Tibial nerve (tissue), 4 donors: ENCODE results near the gene AGMO. TPM values are rescaled to one million over a fixed set of nuclear protein-coding genes. Genes with fewer than 3 reads are reported as not detected.

Experiments
- DNase-seq, 2 donors: peaks; one replicate each; pipeline ENCODE4 v3.0.0-alpha.2; 2019; ENCODE audit warnings: low spot score in 2 of 2
- H3K27ac ChIP-seq, 4 donors: fragments of 200-600 bp; sonication (generic) in 3 of 4; one replicate each; pipeline ENCODE4 v1.5.1; 2017 to 2019; ENCODE audit warnings: mild to moderate bottlenecking in 1 of 4
- H3K27me3 ChIP-seq, 2 donors: fragments of 200-600 bp; sonication (generic) in 1 of 2; one replicate each; pipeline versions ENCODE4 v1.5.1 to v1.6.0; 2017 to 2019
- H3K36me3 ChIP-seq, 3 donors: fragments of 200-600 bp; sonication (generic); one replicate each; pipeline ENCODE4 v1.5.1; 2018 to 2019
- H3K4me1 ChIP-seq, 4 donors: fragments of 200-600 bp; sonication (generic) in 3 of 4; one replicate each; pipeline ENCODE4 v1.5.1; 2017 to 2019
- H3K4me3 ChIP-seq, 4 donors: fragments of 200-600 bp; sonication (generic) in 3 of 4; one replicate each; pipeline ENCODE4 v1.5.1; 2017 to 2019; ENCODE audit warnings: mild to moderate bottlenecking in 1 of 4, moderate library complexity in 1 of 4
- H3K9me3 ChIP-seq, 4 donors: fragments of 200-600 bp; sonication (generic) in 3 of 4; one replicate each; pipeline ENCODE4 v1.5.1; 2017 to 2019
- EP300 ChIP-seq, 2 donors: sonication (generic); formaldehyde crosslinking; IDR thresholded peaks; one replicate each; pipeline ENCODE4 v1.6.1; 2017; ENCODE audit warnings: antibody characterized with exemption in 2 of 2, mild to moderate bottlenecking in 1 of 2
- POLR2A ChIP-seq, 2 donors: fragments of 450-650 bp; IDR thresholded peaks; one replicate each; pipeline ENCODE4 v1.6.1; 2017; ENCODE audit warnings: antibody characterized with exemption in 2 of 2, mild to moderate bottlenecking in 2 of 2, moderate library complexity in 2 of 2
- WGBS, 2 donors: methylation state at CpG; one replicate each; pipeline ENCODE4 v1.1.5; 2018; 5-methylcytosine and 5-hydroxymethylcytosine counted together
- total RNA-seq, 4 donors: library from RNA; depleted of rRNA; stranded (reverse); fragments of >200 nt; gene quantifications; one replicate each; pipeline ENCODE4 v1.1.0, GENCODE V29; 2016
- TF ChIP-seq, protein P1 (sequence below), 5 experiments: fragments of 200-600 bp in 3 of 5; fragments of 450-650 bp in 2 of 5; sonication (generic) in 3 of 5; IDR thresholded peaks; one replicate each; pipeline ENCODE4 v1.5.1; 2016 to 2019; ENCODE audit warnings: antibody characterized with exemption in 5 of 5, mild to moderate bottlenecking in 3 of 5, moderate library complexity in 2 of 5

Gene AGMO
- total RNA-seq, 4 donors from 2014 or later, result 2.4 to 14.0 (median 6.5) TPM

DNA sequence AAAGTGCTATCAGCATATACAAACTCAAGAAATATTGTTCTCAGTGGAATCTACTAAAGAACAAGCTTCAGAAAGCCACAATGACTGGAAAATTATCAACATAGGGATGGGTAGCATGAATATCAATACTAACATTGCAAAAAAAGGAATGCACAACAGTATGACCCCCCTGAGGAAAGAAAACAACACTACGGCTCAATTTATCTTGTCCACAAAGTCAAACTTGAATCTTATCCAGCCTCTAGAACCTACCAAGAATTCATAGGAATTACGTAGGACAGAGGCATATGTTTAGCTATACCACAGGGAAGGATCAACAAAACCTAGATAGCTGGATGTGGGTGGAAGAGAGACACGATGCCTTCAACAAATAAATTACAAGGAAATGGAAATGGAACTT lies 54.6 kb downstream of the AGMO start:
- WGBS, 2 donors, result 40 to 45% methylated on average over 3 of the region's 3 CpGs
- Histone ChIP-seq H3K36me3 (no peaks in the 10 kb centered on the region), H3K9me3 (no peaks in the 10 kb centered on the region), H3K27me3 (no peaks in the 10 kb centered on the region), H3K4me3 (no peak overlapping the region), H3K27ac (peak overlapping the region in 1 of 4 donors; percentile 44), H3K4me1 (peaks cover 0 to 23% (median 4%) of the 10 kb centered on the region in 4 donors)
- no peak for DNase-seq
- no peak for TF ChIP-seq POLR2A (IDR thresholded peaks at IDR 0.05)
- TF ChIP-seq EP300 (IDR thresholded peaks at IDR 0.05), result no peak
- TF ChIP-seq, protein P1, sequence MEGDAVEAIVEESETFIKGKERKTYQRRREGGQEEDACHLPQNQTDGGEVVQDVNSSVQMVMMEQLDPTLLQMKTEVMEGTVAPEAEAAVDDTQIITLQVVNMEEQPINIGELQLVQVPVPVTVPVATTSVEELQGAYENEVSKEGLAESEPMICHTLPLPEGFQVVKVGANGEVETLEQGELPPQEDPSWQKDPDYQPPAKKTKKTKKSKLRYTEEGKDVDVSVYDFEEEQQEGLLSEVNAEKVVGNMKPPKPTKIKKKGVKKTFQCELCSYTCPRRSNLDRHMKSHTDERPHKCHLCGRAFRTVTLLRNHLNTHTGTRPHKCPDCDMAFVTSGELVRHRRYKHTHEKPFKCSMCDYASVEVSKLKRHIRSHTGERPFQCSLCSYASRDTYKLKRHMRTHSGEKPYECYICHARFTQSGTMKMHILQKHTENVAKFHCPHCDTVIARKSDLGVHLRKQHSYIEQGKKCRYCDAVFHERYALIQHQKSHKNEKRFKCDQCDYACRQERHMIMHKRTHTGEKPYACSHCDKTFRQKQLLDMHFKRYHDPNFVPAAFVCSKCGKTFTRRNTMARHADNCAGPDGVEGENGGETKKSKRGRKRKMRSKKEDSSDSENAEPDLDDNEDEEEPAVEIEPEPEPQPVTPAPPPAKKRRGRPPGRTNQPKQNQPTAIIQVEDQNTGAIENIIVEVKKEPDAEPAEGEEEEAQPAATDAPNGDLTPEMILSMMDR (IDR thresholded peaks at IDR 0.05), result no peak

DNA sequence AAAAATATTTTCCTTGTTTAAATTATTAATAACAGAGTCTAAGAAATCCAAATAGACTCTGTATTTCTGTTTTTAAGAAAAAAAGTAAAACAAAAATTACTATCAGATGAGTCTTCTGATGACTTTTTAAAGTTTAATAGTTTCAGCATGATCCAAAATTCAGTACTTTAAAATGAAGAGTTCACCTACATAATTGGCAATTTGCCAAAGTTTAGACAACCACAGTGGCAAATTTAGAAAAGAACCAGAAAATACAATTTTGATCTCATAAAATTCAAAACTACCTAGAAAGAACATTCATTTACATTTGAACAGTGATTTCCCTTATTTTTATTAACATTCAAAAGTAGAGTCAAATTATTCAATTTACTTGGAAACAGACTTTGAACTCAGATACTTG lies 56.1 kb downstream of the AGMO start:
- no peak for DNase-seq

DNA sequence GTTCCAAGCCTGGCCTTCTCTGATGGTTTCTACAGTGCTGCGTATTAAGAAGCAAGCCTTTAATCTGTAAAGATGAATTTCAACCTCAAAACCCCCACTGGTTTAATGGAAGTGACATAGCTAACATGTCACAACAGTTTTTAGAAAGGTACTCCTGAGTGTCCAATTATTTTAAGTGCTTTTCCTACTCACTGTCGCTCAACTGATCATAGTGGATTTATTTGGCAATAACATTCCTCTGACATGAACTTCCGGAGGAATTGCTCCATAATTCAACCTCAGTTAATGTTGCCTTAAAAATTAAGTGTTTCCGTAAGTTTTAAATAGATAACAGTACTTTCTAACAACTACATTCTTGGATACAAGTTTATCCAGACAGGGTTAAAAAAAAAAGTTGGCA lies 57.5 kb downstream of the AGMO start:
- Histone ChIP-seq H3K4me1 (peaks cover 0 to 23% (median 4%) of the 10 kb centered on the region in 4 donors), H3K9me3 (no peaks in the 10 kb centered on the region), H3K27ac (no peak overlapping the region), H3K27me3 (no peaks in the 10 kb centered on the region), H3K4me3 (no peak overlapping the region), H3K36me3 (no peaks in the 10 kb centered on the region)
- no peak for DNase-seq
- TF ChIP-seq POLR2A (IDR thresholded peaks at IDR 0.05) (no peak), EP300 (IDR thresholded peaks at IDR 0.05) (no peak)
- TF ChIP-seq, protein P1 (IDR thresholded peaks at IDR 0.05), result no peak
- 82 to 87% methylated on average over 4 of the region's 4 CpGs for WGBS, 2 donors

More for the DNA sequence above, 56.1 kb downstream of the AGMO start:
- Histone ChIP-seq H3K27ac (no peak overlapping the region), H3K4me1 (peaks cover 0 to 23% (median 4%) of the 10 kb centered on the region in 4 donors), H3K9me3 (no peaks in the 10 kb centered on the region), H3K36me3 (no peaks in the 10 kb centered on the region), H3K4me3 (no peak overlapping the region), H3K27me3 (no peaks in the 10 kb centered on the region)
- no peak for TF ChIP-seq POLR2A (IDR thresholded peaks at IDR 0.05)
- no peak for TF ChIP-seq EP300 (IDR thresholded peaks at IDR 0.05)
- TF ChIP-seq, protein P1 (IDR thresholded peaks at IDR 0.05), result no peak

DNA sequence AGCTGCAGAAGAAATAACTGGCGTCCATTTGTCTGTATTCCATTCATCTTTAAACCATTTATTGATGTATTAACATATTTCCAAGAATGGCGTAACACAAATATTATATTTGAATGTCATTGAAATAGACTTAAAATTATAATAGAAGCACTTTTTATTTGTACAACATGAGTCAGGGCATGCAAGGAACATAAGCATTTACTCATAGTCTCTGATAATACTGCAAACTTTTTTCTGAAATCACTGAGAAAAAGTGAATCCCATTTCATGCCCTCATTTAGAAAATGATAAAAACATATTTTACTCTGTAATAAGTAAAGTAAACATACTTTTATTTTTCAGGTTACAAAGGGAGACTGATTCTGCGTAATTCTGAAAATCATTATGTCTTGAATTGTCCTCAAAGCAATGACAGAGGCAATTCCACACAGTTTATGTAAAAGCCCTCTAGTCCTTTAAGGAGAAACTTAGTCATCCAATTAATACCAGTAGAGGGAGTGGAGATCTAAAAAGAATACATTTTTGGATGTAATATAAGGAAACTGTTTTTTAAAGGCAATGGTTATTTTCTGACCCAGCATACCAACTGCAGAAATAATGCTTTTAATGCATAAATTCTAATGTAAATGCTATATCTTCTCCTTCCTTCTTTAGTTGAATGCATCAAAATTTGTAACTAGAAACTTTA lies 58.1 kb downstream of the AGMO start:
- Histone ChIP-seq H3K9me3 (no peaks in the 10 kb centered on the region), H3K27me3 (no peaks in the 10 kb centered on the region), H3K4me1 (peaks cover 0 to 21% (median 4%) of the 10 kb centered on the region in 4 donors), H3K4me3 (no peak overlapping the region), H3K36me3 (no peaks in the 10 kb centered on the region), H3K27ac (no peak overlapping the region)
- WGBS, 2 donors, result 92 to 94% methylated on average over 3 of the region's 3 CpGs
- DNase-seq, result no peak
- no peak for TF ChIP-seq EP300 (IDR thresholded peaks at IDR 0.05)
- TF ChIP-seq POLR2A (IDR thresholded peaks at IDR 0.05), result no peak
- TF ChIP-seq, protein P1 (IDR thresholded peaks at IDR 0.05), result no peak

DNA sequence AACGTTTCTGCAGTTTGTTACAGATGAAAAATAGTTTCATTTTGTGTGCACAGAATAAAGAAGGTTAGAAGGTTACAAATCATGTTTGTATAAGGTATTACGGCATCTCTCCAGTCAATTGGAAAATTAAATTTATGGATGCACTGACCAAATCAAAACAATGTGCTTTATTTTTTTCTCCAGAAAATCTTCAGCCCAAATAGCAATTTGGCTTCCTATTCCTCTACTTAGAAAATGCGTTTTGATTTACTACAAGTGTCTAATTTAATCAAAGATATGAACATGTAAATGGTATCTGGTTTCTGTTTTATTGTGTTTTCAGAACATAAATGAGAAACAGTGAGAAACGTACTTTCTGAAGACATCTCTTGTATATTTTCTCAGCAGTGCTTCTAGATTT lies 63.4 kb downstream of the AGMO start:
- H3K4me1 ChIP-seq, result no peaks in the 10 kb centered on the region
- H3K27ac ChIP-seq, result no peak overlapping the region
- H3K36me3 ChIP-seq, result no peaks in the 10 kb centered on the region
- H3K9me3 ChIP-seq, result no peaks in the 10 kb centered on the region
- TF ChIP-seq, protein P1 (IDR thresholded peaks at IDR 0.05), result no peak
- TF ChIP-seq EP300 (IDR thresholded peaks at IDR 0.05) (no peak), POLR2A (IDR thresholded peaks at IDR 0.05) (no peak)
- DNase-seq, result no peak
- no peaks in the 10 kb centered on the region for H3K27me3 ChIP-seq
- WGBS, 2 donors, result 49 to 62% methylated on average over 4 of the region's 4 CpGs
- H3K4me3 ChIP-seq, result no peak overlapping the region
